Panc1 (cell line): Measurements from ENCODE around the gene DLGAP4.

ENCODE experiments used
- POLR2AphosphoS5 ChIP-seq: IDR thresholded peaks from 2 replicates; pipeline ENCODE4 v1.6.1; 2012; ENCODE audit warnings: mild to moderate bottlenecking, low read depth, low read length, moderate library complexity
- REST ChIP-seq, 2 experiments: IDR thresholded peaks; 2 replicates each; pipeline ENCODE4 v1.6.1; 2011 to 2012; ENCODE audit warnings: low read depth in 2 of 2, control low read depth in 1 of 2, low read length in 1 of 2, mild to moderate bottlenecking in 1 of 2, moderate library complexity in 1 of 2; ENCODE audit not compliant: insufficient read depth in 1 of 2
- SIN3A ChIP-seq: IDR thresholded peaks from 2 replicates; pipeline ENCODE4 v1.6.1; 2012; ENCODE audit warnings: low read depth, mild to moderate bottlenecking, low read length, moderate library complexity, borderline replicate concordance; ENCODE audit not compliant: insufficient read depth
- TCF7L2 ChIP-seq: IDR thresholded peaks from 2 replicates; pipeline ENCODE4 v1.6.1; 2011; ENCODE audit warnings: mild to moderate bottlenecking, low read depth, low read length, inconsistent platforms
- TF ChIP-seq, protein P1 (sequence below): fragments of 450-650 bp; IDR thresholded peaks from 2 replicates; pipeline ENCODE4 v1.5.1; 2017; ENCODE audit warnings: mild to moderate bottlenecking

- TF ChIP-seq POLR2AphosphoS5, result no peak
- TF ChIP-seq, protein P1, sequence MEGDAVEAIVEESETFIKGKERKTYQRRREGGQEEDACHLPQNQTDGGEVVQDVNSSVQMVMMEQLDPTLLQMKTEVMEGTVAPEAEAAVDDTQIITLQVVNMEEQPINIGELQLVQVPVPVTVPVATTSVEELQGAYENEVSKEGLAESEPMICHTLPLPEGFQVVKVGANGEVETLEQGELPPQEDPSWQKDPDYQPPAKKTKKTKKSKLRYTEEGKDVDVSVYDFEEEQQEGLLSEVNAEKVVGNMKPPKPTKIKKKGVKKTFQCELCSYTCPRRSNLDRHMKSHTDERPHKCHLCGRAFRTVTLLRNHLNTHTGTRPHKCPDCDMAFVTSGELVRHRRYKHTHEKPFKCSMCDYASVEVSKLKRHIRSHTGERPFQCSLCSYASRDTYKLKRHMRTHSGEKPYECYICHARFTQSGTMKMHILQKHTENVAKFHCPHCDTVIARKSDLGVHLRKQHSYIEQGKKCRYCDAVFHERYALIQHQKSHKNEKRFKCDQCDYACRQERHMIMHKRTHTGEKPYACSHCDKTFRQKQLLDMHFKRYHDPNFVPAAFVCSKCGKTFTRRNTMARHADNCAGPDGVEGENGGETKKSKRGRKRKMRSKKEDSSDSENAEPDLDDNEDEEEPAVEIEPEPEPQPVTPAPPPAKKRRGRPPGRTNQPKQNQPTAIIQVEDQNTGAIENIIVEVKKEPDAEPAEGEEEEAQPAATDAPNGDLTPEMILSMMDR, result no peak
- TF ChIP-seq SIN3A, result no peak
- no peak for TF ChIP-seq REST (IDR thresholded peaks at IDR 0.05; ENCODE audit: insufficient read depth in 1 of 2, low read depth in 2 of 2, low read length in 1 of 2)
- TF ChIP-seq TCF7L2, result no peak
Observed at GRCh38 chr20:36421641-36422040, 115.5 kb downstream of the DLGAP4 start.
